Measurements from ENCODE around the gene AQP12A. TPM values are rescaled to one million over a fixed set of nuclear protein-coding genes. Genes with fewer than 3 reads are reported as not detected.

The AQP12A gene
- total and polyA plus RNA-seq, 2 donors (not counting 1 experiment from before 2014, with no cell fraction given) = not detected

GRCh38 chr2:240701091-240701735 is 9.5 kb downstream of the AQP12A start:
- ATAC-seq (ENCODE audit: low read depth) (no peak), DNase-seq (no peak)
- H3K9me3 Mint-ChIP-seq (ENCODE audit: insufficient read depth) = no peaks in the 10 kb centered on the region

More at GRCh38 chr2:240701091-240701735, 9.5 kb downstream of the AQP12A start:
- no peak overlapping the region for H2AFZ ChIP-seq (ENCODE audit: insufficient read depth, low read depth, low read length, poor library complexity, severe bottlenecking)
- Mint-ChIP-seq H3K27me3 (peaks cover 14% of the 10 kb centered on the region), H3K27ac (no peak overlapping the region), H3K4me1 (no peaks in the 10 kb centered on the region), H3K4me3 (no peak overlapping the region)
- no peak for TF ChIP-seq CTCF (IDR thresholded peaks at IDR 0.05)
- TF ChIP-seq EZH2 (IDR thresholded peaks at IDR 0.05; ENCODE audit: borderline replicate concordance, insufficient read depth, low read depth, low read length, poor library complexity, severe bottlenecking) = no peak
- no peaks in the 10 kb centered on the region for H3K36me3 ChIP-seq (replicated peaks in 1 of 2; ENCODE audit: control extremely low read depth in 1 of 2, control insufficient read depth in 1 of 2, extremely low read depth in 1 of 2, insufficient read depth in 2 of 2, low read length in 1 of 2)
- H3K9me3 ChIP-seq (ENCODE audit: control extremely low read depth in 1 of 3, control insufficient read depth in 2 of 3, insufficient read depth in 1 of 3, low read length in 2 of 3) = no peaks in the 10 kb centered on the region
- ChIA-PET CTCF (no interaction called here), POLR2A (no interaction called here)
- H3K9ac ChIP-seq (ENCODE audit: low read length) = no peak overlapping the region
- no peaks in the 10 kb centered on the region for H3K79me2 ChIP-seq (ENCODE audit: control insufficient read depth, insufficient read depth, low read length)
- H3K27me3 ChIP-seq (replicated peaks in 1 of 4; ENCODE audit: control extremely low read depth in 1 of 4, control insufficient read depth in 3 of 4, insufficient read depth in 4 of 4, low read length in 3 of 4) = peaks cover 0 to 6% (median 0%) of the 10 kb centered on the region in 4 experiments
- H3K4me2 ChIP-seq (replicated peaks; ENCODE audit: low read depth, low read length, poor library complexity, severe bottlenecking) = no peak overlapping the region
- no peak overlapping the region for H3K27ac ChIP-seq (ENCODE audit: low read length in 2 of 2)
- no peaks in the 10 kb centered on the region for H3K4me1 ChIP-seq (ENCODE audit: control insufficient read depth in 2 of 2, insufficient read depth in 2 of 2, low read length in 2 of 2)
- 89% methylated on average over 67 of the region's 67 CpGs for WGBS (ENCODE audit: insufficient coverage)
- H4K20me1 ChIP-seq (ENCODE audit: control insufficient read depth, insufficient read depth, low read length, poor library complexity, severe bottlenecking) = no peaks in the 10 kb centered on the region
- H3K4me3 ChIP-seq (ENCODE audit: control extremely low read depth in 1 of 5, extremely low read depth in 1 of 5, insufficient read depth in 1 of 5, low read depth in 2 of 5, low read length in 4 of 5) = no peak overlapping the region
- intact Hi-C loops (cut with micrococcal nuclease) = no loop called here
